Measurements from ENCODE around the gene RAVER1. TPM values are rescaled to one million over a fixed set of nuclear protein-coding genes. Genes with fewer than 3 reads are reported as not detected.

Gene RAVER1
- total and polyA plus RNA-seq, 2 of the 13 experiments (the other 11 are each of a cell fraction or from before 2014, with no cell fraction given): 3.6 to 7.9 TPM

DNA sequence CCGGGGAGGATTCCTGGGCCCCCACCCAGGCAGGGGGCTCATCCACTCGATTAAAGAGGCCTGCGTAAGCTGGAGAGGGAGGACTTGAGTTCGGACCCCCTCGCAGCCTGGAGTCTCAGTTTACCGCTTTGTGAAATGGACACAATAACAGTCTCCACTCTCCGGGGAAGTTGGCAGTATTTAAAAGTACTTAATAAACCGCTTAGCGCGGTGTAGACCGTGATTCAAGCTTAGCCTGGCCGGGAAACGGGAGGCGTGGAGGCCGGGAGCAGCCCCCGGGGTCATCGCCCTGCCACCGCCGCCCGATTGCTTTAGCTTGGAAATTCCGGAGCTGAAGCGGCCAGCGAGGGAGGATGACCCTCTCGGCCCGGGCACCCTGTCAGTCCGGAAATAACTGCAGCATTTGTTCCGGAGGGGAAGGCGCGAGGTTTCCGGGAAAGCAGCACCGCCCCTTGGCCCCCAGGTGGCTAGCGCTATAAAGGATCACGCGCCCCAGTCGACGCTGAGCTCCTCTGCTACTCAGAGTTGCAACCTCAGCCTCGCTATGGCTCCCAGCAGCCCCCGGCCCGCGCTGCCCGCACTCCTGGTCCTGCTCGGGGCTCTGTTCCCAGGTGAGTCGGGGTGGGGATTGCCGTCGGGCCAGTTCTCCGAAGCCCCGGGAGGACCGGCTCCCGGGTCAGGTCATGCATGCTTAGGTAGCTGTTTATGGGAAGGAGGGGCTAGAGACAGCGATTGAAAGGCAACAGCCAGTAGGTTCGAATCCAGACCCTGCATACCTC lies 62.5 kb downstream of the RAVER1 start, which contains the start of gene ICAM1 (continued):
- TF ChIP-seq, protein P1, sequence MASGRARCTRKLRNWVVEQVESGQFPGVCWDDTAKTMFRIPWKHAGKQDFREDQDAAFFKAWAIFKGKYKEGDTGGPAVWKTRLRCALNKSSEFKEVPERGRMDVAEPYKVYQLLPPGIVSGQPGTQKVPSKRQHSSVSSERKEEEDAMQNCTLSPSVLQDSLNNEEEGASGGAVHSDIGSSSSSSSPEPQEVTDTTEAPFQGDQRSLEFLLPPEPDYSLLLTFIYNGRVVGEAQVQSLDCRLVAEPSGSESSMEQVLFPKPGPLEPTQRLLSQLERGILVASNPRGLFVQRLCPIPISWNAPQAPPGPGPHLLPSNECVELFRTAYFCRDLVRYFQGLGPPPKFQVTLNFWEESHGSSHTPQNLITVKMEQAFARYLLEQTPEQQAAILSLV (CRISPR knock-in tag; IDR thresholded peaks at IDR 0.05; ENCODE audit: borderline replicate concordance): peak; percentile 87; the same call in 1 of the 2 replicates
- TF ChIP-seq, protein P2, sequence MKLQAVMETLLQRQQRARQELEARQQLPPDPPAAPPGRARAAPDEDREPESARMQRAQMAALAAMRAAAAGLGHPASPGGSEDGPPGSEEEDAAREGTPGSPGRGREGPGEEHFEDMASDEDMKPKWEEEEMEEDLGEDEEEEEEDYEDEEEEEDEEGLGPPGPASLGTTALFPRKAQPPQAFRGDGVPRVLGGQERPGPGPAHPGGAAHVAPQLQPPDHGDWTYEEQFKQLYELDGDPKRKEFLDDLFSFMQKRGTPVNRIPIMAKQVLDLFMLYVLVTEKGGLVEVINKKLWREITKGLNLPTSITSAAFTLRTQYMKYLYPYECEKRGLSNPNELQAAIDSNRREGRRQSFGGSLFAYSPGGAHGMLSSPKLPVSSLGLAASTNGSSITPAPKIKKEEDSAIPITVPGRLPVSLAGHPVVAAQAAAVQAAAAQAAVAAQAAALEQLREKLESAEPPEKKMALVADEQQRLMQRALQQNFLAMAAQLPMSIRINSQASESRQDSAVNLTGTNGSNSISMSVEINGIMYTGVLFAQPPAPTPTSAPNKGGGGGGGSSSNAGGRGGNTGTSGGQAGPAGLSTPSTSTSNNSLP (IDR thresholded peaks at IDR 0.05; ENCODE audit: low read depth, low read length): no peak
- TF ChIP-seq, protein P3, sequence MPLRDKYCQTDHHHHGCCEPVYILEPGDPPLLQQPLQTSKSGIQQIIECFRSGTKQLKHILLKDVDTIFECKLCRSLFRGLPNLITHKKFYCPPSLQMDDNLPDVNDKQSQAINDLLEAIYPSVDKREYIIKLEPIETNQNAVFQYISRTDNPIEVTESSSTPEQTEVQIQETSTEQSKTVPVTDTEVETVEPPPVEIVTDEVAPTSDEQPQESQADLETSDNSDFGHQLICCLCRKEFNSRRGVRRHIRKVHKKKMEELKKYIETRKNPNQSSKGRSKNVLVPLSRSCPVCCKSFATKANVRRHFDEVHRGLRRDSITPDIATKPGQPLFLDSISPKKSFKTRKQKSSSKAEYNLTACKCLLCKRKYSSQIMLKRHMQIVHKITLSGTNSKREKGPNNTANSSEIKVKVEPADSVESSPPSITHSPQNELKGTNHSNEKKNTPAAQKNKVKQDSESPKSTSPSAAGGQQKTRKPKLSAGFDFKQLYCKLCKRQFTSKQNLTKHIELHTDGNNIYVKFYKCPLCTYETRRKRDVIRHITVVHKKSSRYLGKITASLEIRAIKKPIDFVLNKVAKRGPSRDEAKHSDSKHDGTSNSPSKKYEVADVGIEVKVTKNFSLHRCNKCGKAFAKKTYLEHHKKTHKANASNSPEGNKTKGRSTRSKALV (CRISPR knock-in tag; IDR thresholded peaks at IDR 0.05): 0 out of 2 replicates have a peak, but pooled peaks have one; percentile 48
- TF ChIP-seq RXRA (CRISPR knock-in tag; IDR thresholded peaks at IDR 0.05): peak; percentile 97
- peak; percentile 60; the same call in 1 of the 2 replicates for TF ChIP-seq ZNF749 (CRISPR knock-in tag; IDR thresholded peaks at IDR 0.05; ENCODE audit: borderline replicate concordance)
- TF ChIP-seq IRX3 (CRISPR knock-in tag; IDR thresholded peaks at IDR 0.05; ENCODE audit: borderline replicate concordance, low read depth): peak; percentile 77; the same call in 1 of the 2 replicates
- TF ChIP-seq NR2F1 (CRISPR knock-in tag; IDR thresholded peaks at IDR 0.05): peak; percentile 13 to 46; a peak in 2 of 4 replicates
- no peak for TF ChIP-seq CC2D1A (CRISPR knock-in tag; IDR thresholded peaks at IDR 0.05)
- TF ChIP-seq ZNF577 (CRISPR knock-in tag; IDR thresholded peaks at IDR 0.05; ENCODE audit: borderline replicate concordance, low read depth): no peak
- TF ChIP-seq ZNF558 (CRISPR knock-in tag; IDR thresholded peaks at IDR 0.05; ENCODE audit: borderline replicate concordance): peak; percentile 66; the same call in 1 of the 2 replicates
- TF ChIP-seq JUN (CRISPR knock-in tag; IDR thresholded peaks at IDR 0.05): no peak
- TF ChIP-seq ZNF850 (CRISPR knock-in tag; conservative IDR thresholded peaks at IDR 0.05): 0 out of 2 replicates have a peak, but pooled peaks have one; percentile 28
- TF ChIP-seq EZH2 (conservative IDR thresholded peaks at IDR 0.05; ENCODE audit: low read depth, low read length): no peak
- TF ChIP-seq ZEB1 (IDR thresholded peaks at IDR 0.05; ENCODE audit: insufficient replicate concordance, low read depth): no peak

All from HepG2 (cell line).